ENCODE results near the gene CAMKK2. TPM values are rescaled to one million over a fixed set of nuclear protein-coding genes. Genes with fewer than 3 reads are reported as not detected.

The CAMKK2 gene
- total and polyA plus RNA-seq, 9 of the 15 experiments (the other 6 are each of a cell fraction or from before 2014, with no cell fraction given), result 4.3 to 32.0 (median 18.2) TPM

GRCh38 chr12:121294151-121294889, 2.2 kb downstream of the CAMKK2 start:
- in situ Hi-C loops (cut with MboI), result no loop called here
- Histone ChIP-seq H3K4me3 (no peak overlapping the region), H3K27me3 (ENCODE audit: control insufficient read depth in 2 of 2, insufficient read depth in 2 of 2, low read length in 2 of 2) (no peaks in the 10 kb centered on the region), H3K79me2 (ENCODE audit: control insufficient read depth, insufficient read depth, low read length) (peaks cover 41% of the 10 kb centered on the region), H3K4me2 (ENCODE audit: insufficient read depth, low read length) (no peak overlapping the region), H3K9me3 (replicated peaks; ENCODE audit: control insufficient read depth, insufficient read depth, low read depth, low read length) (no peaks in the 10 kb centered on the region), H2AFZ (ENCODE audit: low read depth, low read length) (no peak overlapping the region), H3K36me3 (ENCODE audit: control insufficient read depth, insufficient read depth, low read length) (peaks cover 27% of the 10 kb centered on the region; the same call in 2 of the 3 replicates), H3K9ac (ENCODE audit: insufficient read depth in 1 of 2, low read depth in 2 of 2, low read length in 2 of 2) (no peak overlapping the region), H4K20me1 (replicated peaks; ENCODE audit: control insufficient read depth, insufficient read depth, low read length) (no peaks in the 10 kb centered on the region; the same call in 1 of the 2 replicates), H3K4me1 (replicated peaks in 1 of 2; ENCODE audit: control insufficient read depth in 2 of 2, insufficient read depth in 2 of 2, low read length in 2 of 2) (peaks cover 7 to 22% of the 10 kb centered on the region in 2 experiments; a peak in 4 of 5 replicates), H3K9me1 (ENCODE audit: control insufficient read depth, insufficient read depth, low read length) (no peaks in the 10 kb centered on the region), H3K27ac (ENCODE audit: extremely low read depth, low read depth, low read length) (no peak overlapping the region)
- no peak for ATAC-seq
- intact Hi-C loops (cut with micrococcal nuclease), result no loop called here
- no peak for FAIRE-seq
- POLR2A ChIA-PET, result interaction anchor here (0.9 kb wide), 1 partner anchor 131 kb away, joined by 3 read pairs; no protein-coding TSS in a partner anchor
- WGBS (ENCODE audit: insufficient coverage, low coverage, missing lambda C conversion rate), result 89% methylated on average over 8 of the region's 10 CpGs
- DNase-seq (ENCODE audit: extremely low read depth in 1 of 4, low spot score in 3 of 4), result no peak
- CTCF ChIA-PET (ENCODE audit: low intra/inter-chr PET ratio), result no interaction called here
- TSS peak; percentile 36 for BruUV-seq (replicated peaks)
- TF ChIP-seq ADNP (tag; IDR thresholded peaks at IDR 0.05) (peak; percentile 74; the same call in 1 of the 2 replicates), RBM25 (IDR thresholded peaks at IDR 0.05; ENCODE audit: low read depth, low read length, severe bottlenecking) (peak; percentile 87), RCOR1 (IDR thresholded peaks at IDR 0.05; ENCODE audit: borderline replicate concordance in 1 of 2, low read depth in 2 of 2, low read length in 2 of 2) (peak in 1 of 2 experiments; percentile 53; a peak in 1 of 4 replicates), KDM1A (IDR thresholded peaks at IDR 0.05) (peak; percentile 64 to 85), HDAC2 (IDR thresholded peaks at IDR 0.05) (0 out of 2 replicates have a peak, but pooled peaks have one; percentile 30), NR0B1 (IDR thresholded peaks at IDR 0.05; ENCODE audit: partially characterized antibody) (no peak), ARID3A (IDR thresholded peaks at IDR 0.05; ENCODE audit: borderline replicate concordance, low read depth, low read length) (no peak), ZNF561 (CRISPR knock-in tag; conservative IDR thresholded peaks at IDR 0.05) (no peak), BCOR (IDR thresholded peaks at IDR 0.05) (peak; percentile 91), DDX20 (tag; IDR thresholded peaks at IDR 0.05; ENCODE audit: low read depth) (no peak), SREBF2 (CRISPR knock-in tag; IDR thresholded peaks at IDR 0.05) (no peak), KLF10 (CRISPR knock-in tag; IDR thresholded peaks at IDR 0.05) (no peak), ZNF551 (CRISPR knock-in tag; IDR thresholded peaks at IDR 0.05) (no peak), ZFP36 (IDR thresholded peaks at IDR 0.05; ENCODE audit: low read depth, low read length, partially characterized antibody) (peak; percentile 71)
- TF ChIP-seq, protein P1, sequence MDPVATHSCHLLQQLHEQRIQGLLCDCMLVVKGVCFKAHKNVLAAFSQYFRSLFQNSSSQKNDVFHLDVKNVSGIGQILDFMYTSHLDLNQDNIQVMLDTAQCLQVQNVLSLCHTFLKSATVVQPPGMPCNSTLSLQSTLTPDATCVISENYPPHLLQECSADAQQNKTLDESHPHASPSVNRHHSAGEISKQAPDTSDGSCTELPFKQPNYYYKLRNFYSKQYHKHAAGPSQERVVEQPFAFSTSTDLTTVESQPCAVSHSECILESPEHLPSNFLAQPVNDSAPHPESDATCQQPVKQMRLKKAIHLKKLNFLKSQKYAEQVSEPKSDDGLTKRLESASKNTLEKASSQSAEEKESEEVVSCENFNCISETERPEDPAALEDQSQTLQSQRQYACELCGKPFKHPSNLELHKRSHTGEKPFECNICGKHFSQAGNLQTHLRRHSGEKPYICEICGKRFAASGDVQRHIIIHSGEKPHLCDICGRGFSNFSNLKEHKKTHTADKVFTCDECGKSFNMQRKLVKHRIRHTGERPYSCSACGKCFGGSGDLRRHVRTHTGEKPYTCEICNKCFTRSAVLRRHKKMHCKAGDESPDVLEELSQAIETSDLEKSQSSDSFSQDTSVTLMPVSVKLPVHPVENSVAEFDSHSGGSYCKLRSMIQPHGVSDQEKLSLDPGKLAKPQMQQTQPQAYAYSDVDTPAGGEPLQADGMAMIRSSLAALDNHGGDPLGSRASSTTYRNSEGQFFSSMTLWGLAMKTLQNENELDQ (CRISPR knock-in tag; IDR thresholded peaks at IDR 0.05; ENCODE audit: borderline replicate concordance), result no peak

Measured in K562 (cell line).